Epithelial cell of prostate (primary cell): ENCODE data around the gene RNU6-7.

ENCODE experiments used
- DNase-seq: peaks from one replicate; pipeline ENCODE4 v3.0.0-alpha.2; 2011; ENCODE audit warnings: low read depth, low spot score
- H3K27ac ChIP-seq: fragments of 450-650 bp; 2 replicates; pipeline ENCODE4 v1.5.1; 2017; ENCODE audit warnings: mild to moderate bottlenecking

Gene RNU6-7

DNA sequence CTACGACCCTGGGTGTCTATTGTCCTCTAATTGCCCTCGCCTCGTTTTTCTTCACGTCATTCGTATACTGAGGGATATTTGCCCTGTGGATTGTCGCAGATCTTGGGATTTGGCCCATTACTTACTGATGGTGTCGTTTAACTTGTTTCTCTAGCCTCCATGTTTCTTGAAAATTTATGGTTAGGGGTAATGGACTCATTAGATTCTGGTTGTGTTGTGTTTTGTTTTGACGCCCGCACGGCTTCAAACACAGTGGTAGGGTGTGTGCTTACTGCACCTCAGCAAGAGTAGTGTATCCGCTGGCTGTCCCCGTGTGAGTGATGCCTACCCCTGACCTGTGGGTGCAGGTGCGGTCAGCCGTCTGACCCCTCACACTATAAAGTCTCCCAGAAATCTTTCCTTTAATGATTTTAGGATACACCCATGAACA lies 2.1 kb downstream of the RNU6-7 start:
- H3K27ac ChIP-seq, result peak overlapping the region; percentile 58

DNA sequence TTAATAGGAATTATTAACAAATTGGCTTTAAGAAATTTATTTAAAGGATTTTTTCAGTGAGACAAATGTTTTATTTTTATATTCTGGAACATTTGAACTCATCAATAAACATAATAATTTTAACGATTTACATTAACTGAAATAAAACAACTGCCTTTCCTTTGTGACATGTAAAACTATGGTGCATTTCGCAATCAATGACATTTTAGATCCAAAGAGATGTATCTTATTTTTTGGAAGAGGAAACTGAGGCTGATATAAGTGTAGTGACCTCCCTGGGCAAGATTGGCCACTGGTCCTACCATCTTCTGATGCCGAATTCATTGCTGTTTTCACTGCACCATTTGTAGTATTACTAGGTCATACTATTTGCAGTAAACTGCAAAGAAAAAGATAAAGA lies 3.7 kb downstream of the RNU6-7 start:
- no peak for DNase-seq
- no peak overlapping the region for H3K27ac ChIP-seq

More for the DNA sequence above, 2.1 kb downstream of the RNU6-7 start:
- no peak for DNase-seq

DNA sequence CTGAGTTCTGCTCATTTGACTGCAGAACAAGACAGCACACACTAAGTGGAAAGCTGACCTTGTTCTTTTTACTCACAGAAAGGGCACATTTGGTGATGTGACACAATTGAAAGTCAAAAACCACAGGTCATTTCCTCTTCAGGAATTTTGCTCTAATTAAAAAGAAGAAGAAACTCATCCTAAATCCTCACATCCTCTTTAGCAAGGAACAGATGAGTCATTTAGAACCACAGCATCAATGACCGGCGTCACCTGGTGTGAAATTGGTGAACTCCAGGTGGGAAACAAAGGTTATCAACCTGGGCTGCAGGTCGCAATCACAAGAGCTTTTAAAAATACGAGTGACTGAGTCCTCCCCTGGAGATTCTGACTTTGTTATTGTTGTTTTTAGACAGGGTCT lies 4.1 kb downstream of the RNU6-7 start:
- DNase-seq, result no peak
- no peak overlapping the region for H3K27ac ChIP-seq

DNA sequence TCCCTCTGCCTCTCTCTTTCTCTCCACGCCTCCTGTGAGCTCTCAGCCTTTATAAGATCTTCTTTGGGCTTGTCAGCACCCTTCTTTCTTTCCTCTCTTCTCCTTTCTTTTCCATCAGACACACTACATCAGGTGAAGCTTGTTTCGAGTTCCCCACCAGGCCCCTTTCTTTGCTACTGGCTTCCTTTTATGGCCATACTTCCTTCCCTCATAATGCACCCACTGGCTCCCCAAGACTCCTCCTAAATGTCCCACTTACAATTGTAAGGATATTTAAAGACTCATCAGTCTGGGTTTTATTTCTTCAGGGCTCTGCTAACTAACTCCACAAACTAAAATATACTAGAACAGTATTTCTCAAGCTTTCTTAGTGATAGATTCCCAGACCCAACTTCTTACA lies 4.7 kb downstream of the RNU6-7 start:
- no peak for DNase-seq
- H3K27ac ChIP-seq, result no peak overlapping the region

DNA sequence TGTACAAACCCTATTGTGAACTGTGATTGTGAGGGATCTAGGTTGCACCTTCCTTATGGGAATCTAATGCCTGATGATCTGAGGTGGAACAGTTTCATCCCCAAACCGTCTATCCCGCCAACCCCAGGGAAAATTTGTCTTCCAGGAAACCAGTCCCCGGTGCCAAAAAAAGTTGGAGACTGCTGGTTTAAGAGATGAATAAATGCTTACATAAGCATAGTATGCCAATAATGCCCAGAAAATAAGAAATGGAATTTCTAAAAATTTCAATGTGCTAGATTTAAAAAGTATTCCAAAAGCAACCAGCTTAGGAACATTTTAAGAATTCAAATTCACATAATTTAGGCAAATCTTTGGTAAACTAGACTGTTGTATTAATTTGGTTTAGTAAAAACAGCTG lies 6.6 kb downstream of the RNU6-7 start:
- no peak overlapping the region for H3K27ac ChIP-seq
- DNase-seq, result no peak

DNA sequence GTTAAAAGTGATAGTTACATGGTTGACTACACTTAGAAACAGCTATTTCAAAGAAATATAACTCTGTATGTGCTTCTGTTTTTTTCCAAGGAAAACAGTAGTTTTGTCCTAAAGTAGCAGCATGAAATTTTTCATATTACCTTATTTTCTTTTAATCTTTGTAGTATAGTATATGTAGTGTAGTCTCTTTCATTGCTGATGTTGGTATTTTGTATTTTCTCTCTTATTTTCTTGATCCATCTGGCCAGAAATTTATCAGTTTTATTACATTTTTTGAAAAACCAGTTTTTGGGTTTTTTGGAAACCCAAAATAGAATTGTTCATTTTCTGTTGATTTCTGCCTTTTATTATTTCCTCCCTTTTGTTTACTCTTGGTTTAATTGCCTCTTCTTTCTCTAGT lies 7.6 kb downstream of the RNU6-7 start:
- no peak overlapping the region for H3K27ac ChIP-seq
- DNase-seq, result no peak

DNA sequence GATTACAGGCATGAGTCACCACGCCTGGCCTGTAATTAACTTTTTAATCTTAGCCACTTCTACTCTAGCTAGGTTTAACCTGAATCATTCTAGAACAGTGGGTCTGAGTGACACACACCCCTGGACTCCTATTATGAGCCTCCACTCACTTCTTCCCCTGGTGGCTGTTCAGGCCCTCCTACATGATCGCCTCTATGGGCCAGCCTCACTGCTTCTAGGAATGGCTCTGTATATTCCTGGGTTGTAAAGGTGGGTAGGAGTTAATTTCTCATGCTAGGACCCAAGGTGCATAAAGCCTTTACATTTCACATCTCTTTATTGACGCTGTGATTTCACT lies 9.2 kb downstream of the RNU6-7 start:
- H3K27ac ChIP-seq, result no peak overlapping the region
- DNase-seq, result no peak

DNA sequence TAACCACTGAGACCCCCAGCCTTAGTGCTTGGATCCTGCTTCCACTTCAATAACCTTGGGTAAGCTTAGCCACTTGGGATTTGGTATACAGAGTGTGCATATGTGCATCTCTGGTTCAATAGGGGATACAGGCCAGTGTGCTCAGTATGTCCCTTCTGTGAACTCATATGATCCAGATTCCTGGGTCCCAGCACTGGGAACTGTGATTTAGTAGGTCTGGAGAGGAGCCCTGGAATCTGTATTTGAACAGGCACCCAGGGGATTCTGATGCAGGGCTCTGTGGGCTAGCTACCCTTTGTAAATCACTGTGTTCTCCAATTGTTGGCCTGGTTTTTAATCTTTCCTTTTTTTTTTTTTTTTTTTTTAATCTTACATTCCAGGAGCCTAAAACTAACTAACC lies 11.0 kb downstream of the RNU6-7 start:
- H3K27ac ChIP-seq, result no peak overlapping the region
- DNase-seq, result no peak

DNA sequence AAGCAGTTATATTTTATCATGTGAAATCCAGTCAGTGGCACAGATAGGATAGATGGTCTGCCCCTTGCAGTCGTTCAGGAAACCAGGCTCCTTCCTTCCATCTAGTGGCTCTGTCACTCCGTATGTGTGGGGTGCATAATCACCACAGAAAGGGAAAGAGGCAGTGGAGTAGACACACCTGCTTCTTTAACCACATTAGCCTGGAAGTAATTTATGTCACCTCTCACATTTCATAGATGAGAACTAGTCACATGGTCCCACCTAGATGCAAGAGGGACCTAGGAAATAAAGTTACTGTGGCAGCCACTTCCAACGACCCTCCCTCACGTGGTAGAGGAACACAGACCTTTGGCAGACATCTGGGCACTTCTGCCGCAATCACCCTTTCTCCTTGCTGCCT lies 15.5 kb downstream of the RNU6-7 start:
- no peak overlapping the region for H3K27ac ChIP-seq
- DNase-seq, result no peak

DNA sequence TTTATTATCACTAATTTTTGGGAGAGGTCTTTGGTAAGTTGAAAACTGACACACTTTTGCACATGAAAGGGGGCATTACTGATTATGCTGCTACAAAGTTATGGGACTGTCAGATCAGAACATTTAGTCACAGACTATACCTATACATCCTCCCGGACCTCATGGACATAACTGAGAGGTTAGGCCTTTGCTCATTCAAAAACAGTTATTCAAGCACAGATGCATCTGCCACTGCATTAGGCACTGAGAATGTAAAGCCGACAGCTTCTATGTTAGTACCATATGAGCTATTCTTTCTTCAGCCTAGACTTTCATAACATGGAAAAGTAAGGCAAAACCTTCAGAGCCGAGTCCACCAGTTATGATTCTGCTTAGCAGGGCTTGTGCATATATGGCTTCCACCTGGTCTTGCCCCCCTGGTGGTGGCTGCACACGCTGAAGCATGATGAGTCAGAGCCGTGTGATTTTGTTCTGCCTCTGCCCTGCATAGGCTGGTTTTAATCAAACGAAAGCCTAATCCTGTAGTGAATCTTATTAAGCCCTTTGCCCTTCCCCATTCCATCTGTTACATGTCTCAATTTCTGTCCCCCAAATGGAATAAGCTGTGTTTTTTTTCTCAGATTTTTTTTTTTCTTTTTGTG lies 23.0 kb downstream of the RNU6-7 start:
- no peak for DNase-seq
- H3K27ac ChIP-seq, result no peak overlapping the region

DNA sequence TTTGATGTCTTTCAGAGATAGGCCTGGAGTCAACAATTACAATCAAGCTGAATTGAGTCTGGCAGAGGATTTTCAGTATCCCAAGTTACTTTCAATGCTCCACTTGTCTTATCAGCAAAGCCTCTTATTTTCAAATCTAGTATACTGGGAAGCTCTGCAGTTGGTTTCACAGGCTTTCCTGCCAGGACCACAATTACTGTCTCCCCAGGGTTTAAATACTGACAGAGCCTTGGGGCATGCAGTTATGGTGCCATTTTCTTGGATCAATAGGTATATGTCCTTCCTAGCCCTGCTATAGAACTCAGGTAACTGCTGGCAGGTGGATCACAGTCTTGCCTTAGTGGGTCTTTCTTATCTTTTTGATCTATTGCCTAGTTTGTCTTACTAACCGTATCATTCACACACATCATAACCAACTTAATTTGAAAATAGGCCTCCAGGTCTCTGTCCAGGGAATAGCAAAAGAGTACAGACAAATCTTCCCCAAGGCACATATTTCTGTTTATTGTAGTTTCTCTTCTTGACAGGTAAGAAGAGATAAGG lies 23.6 kb downstream of the RNU6-7 start:
- no peak for DNase-seq
- peak overlapping the region; percentile 7 for H3K27ac ChIP-seq

DNA sequence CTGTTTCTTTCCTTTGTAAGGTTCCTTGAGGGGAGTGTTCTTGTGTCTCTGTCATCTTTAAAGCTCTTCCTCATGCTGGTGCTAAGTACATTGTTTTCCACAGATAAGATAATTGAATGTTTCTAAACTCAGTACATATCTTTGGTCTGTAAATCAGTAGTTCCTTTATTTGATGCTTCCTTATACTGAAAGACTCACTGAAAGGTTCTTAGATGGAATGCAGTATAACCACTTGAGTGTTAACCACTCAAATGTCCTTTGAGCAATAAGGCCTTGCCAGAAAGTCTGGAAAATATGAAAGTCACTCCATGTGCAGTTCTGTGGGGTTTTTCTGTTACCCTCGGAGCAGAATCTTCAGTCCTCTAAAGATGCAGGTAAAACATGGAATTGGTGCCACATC lies 24.2 kb downstream of the RNU6-7 start:
- DNase-seq, result no peak
- peak overlapping the region; percentile 7 for H3K27ac ChIP-seq

DNA sequence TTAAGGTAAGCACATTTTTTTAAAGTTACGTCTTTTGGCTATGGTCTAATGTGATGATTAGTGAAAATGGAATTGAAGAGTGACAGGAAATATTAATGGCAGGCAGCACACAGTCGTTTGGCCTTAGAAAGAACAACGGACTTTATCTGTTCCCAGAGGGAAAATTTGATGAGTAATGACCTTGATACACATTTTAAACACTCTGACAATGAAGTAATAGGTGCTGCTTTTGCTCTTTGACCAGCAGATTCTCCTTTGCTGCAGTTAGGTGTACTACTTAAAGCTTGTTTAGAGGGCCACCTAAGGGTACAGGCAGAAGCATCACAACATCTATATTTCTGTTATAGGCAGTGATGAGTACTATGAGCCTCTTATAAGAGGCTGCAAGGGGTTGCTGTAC lies 28.3 kb downstream of the RNU6-7 start:
- peak overlapping the region; percentile 46 for H3K27ac ChIP-seq
- no peak for DNase-seq

DNA sequence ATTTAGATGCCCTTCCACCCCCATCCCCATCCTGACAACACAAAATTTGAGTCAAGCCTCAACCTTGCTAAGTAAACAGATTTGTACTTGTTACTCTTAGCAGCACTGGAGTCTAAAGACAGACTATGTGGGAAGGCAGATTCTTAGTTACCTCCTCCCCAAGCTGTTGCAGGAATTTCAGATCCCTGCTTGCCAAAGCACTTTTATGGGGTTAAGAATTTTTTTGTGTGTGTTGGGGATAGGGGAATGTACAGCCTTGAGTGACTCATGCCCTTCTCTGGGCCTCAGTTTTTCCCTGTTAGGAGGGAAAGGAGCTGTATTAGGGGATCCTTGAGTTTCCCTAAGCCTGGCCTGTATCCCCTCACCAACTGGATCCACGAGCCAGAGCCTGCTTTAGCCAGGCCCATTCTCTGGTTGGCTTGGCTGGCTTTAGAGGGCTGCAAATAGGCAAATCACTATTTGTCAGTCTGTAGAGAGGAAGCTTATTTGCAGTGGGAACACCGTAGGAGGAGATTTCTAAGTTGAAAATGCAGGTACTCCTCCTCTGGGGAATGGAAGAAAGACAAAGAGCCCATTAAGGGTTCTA lies 28.9 kb downstream of the RNU6-7 start:
- peak overlapping the region; percentile 46 for H3K27ac ChIP-seq
- DNase-seq, result no peak

DNA sequence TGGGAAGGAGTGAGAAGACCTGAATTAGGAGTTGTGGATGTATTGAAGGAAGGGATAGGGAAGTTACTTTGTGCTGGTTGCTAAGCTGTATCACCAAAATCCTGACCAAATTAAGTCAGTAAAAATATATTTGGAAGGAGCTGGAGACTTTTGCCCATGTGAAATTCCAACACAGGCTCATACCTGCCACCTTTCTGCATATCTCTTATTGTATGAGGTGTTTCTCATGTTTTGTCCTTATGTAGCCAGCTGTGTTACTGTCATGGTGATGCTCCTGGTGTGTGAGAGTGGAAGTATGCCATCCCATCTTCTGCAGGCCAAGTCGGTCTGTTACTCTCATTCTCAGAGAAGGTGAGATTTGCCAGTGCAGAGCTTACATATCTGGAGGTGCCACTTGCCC lies 30.6 kb downstream of the RNU6-7 start:
- DNase-seq, result no peak
- H3K27ac ChIP-seq, result no peak overlapping the region

DNA sequence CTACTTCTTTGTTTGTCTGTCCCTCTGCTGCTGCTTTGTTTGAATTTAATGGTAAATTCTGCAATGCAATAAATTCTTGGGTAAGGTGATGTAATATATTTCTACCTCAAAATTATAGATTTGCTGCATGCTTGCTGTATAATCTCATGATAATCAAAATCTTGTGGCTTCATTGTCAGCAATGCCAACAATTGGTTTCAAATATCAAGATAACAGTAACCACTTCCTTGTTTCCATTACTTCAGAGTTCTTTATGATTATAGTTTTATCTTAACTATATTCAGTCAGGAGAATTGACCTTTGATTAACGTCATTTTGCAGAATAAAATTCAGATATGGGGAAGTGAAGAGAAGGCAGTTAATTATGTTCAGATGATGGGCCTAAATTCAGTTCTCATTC lies 31.4 kb downstream of the RNU6-7 start:
- no peak for DNase-seq
- no peak overlapping the region for H3K27ac ChIP-seq

DNA sequence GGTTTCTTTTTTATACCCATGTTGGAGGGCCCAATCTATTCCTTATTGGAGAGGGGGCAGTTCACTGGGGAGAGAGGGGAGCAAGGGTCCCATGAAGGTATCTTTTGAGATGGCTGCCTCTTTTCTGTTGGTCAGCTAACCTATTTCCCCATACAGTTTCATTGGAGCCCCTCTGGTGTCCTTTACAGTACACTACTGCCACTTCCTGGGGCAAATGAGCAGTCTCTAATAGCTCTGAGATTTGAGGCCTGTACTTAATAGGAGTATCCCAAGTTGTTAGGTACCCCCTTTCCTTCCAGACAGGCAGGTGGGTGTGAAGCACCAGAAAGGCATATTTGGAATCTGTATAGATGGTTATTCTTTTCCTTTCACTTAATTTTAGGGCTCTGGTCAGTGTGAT lies 42.6 kb downstream of the RNU6-7 start:
- no peak for DNase-seq
- no peak overlapping the region for H3K27ac ChIP-seq

DNA sequence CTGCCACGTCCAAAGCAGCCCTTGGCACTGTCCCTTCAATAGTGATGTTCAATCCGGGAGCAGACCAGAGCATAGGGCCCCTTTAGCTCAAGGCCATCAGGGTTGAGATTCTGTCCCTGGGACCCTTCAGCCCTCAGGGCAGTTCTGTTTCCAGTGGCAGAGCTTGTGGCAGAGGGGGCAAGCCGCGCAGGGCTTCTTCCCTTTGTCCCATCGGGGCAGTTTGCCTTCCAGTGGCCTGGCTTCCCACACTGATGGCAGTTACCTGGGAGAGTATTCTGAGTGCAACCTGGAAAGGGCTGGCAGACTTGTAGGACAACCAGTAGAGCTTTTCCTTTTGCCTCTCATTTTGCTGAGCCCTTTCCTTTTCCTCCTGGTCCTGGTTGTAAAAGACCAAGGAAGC lies 44.9 kb downstream of the RNU6-7 start:
- no peak overlapping the region for H3K27ac ChIP-seq
- no peak for DNase-seq

DNA sequence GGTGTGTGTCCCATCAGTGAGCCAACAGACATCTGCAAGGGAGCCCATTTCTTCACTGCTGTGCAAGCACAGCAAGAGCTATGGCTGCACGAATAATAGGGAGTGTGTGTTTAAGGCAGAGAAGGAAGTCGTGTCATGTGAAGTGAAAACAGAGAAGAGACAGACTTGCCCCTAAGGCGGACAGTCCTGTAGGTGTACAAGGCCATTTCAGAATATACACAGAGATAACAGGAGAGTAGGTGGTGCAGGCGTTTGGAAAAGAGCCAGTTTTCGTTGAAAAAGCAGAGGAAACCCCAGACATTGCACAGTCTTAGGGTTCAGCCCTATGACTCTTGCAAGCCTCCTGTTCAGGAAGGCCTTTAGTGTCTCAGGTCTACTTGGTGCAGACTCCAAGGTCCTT lies 47.5 kb downstream of the RNU6-7 start:
- peak overlapping the region; percentile 3 for H3K27ac ChIP-seq
- no peak for DNase-seq

DNA sequence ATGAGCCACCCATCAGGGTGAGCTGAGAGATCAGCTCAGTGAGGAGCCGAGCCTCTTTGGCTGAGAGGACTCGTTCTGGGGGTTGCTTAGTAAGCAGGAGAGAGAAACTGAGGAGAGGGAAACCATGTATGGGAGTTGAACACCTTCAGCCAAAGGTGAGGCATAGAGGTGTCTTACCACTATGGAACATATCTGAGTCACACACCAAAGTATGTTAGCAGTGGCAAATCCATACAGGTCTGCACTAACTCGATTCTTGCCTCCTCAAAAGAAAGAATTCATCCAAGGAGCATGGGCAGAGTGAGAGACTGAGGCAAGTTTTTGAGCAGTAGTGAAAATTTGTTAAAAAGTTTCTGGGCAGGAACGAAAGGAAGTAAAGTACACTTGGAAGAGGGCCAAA lies 47.9 kb downstream of the RNU6-7 start:
- no peak for DNase-seq

DNA sequence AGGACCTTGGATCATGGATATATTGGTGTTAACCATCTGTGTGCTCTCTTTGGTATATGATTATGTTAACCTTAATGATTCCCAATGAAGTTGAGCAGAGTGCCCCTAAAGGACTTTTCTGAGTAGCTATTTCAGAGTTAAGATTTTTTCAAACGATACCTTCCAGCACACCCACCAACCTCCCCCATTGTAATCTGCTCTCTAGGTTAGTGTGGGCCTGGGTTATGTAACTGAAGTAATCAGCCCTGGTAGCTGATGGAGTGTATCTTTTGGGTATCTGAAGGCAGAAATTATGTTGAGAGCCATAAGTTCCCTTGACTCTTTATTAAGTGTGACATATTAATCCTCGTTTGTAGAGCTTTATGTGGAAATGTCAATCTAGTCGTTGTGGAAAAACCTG lies 48.8 kb downstream of the RNU6-7 start:
- no peak overlapping the region for H3K27ac ChIP-seq
- no peak for DNase-seq

More for the DNA sequence above, 47.9 kb downstream of the RNU6-7 start:
- peak overlapping the region; percentile 3 for H3K27ac ChIP-seq

DNA sequence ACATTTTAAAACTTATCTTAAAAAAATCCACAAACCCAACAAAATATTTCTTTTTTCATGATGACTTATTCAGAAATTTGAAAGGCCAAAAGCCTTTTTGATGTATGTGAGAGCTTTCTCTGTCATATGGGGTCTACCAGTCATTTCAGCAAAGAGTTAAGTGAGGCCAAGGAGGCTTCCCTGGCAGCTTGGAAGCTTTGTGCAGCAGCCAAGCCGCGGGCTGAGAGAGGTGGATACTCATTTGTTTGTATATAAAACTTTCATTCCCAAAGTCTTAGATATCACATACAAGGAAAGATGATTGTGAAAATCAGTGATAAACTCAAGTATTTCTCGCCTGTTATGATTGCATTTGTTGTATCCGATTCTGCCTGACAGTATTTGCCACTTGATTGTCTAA lies 49.7 kb downstream of the RNU6-7 start:
- H3K27ac ChIP-seq, result no peak overlapping the region
- DNase-seq, result no peak
